Activated CD4-positive, alpha-beta T cell treated with anti-CD3 and anti-CD28 coated beads, Interleukin-2, amount 50 U/mL, for 1 hour (primary cell): Measurements from ENCODE around the gene RAD51B.

Experiments used
- DNase-seq: peaks from one replicate; pipeline ENCODE4 v3.0.0-alpha.2; 2020

RAD51B gene

GRCh38 chr14:68634874-68635595 is 815.5 kb downstream of the RAD51B start:
- no peak for DNase-seq

GRCh38 chr14:68636597-68636996 is 817.0 kb downstream of the RAD51B start:
- no peak for DNase-seq

- DNase-seq = no peak
Measured at GRCh38 chr14:68637106-68638021, 817.8 kb downstream of the RAD51B start.

- DNase-seq = no peak
Measured at GRCh38 chr14:68638141-68638999, 818.8 kb downstream of the RAD51B start.

- no peak for DNase-seq
Measured at GRCh38 chr14:68639000-68639757, 819.6 kb downstream of the RAD51B start.

GRCh38 chr14:68639758-68640574 is 820.4 kb downstream of the RAD51B start:
- DNase-seq = no peak

GRCh38 chr14:68643673-68644072 is 824.1 kb downstream of the RAD51B start:
- no peak for DNase-seq

GRCh38 chr14:68644101-68644500 is 824.5 kb downstream of the RAD51B start:
- DNase-seq = no peak

GRCh38 chr14:68645371-68645770 is 825.8 kb downstream of the RAD51B start:
- no peak for DNase-seq

- DNase-seq = no peak
Measured at GRCh38 chr14:68649476-68650189, 830.1 kb downstream of the RAD51B start.

GRCh38 chr14:68650404-68650994 is 830.9 kb downstream of the RAD51B start:
- no peak for DNase-seq

- no peak for DNase-seq
Measured at GRCh38 chr14:68651075-68651474, 831.5 kb downstream of the RAD51B start.

GRCh38 chr14:68651652-68652432 is 832.3 kb downstream of the RAD51B start:
- DNase-seq = no peak

- no peak for DNase-seq
Measured at GRCh38 chr14:68652433-68652690, 832.8 kb downstream of the RAD51B start.

GRCh38 chr14:68653108-68653507 is 833.5 kb downstream of the RAD51B start:
- DNase-seq = no peak

GRCh38 chr14:68653804-68654203 is 834.2 kb downstream of the RAD51B start:
- no peak for DNase-seq

GRCh38 chr14:68654471-68654941 is 834.9 kb downstream of the RAD51B start:
- DNase-seq = no peak

GRCh38 chr14:68655021-68655831 is 835.6 kb downstream of the RAD51B start:
- no peak for DNase-seq

GRCh38 chr14:68655911-68656316 is 836.3 kb downstream of the RAD51B start:
- DNase-seq = no peak
